Endometrium (tissue), 2 donors: ENCODE measurements around the gene LDB2.
"Not testable (repeated sequence)": the region's sequence is repeated elsewhere in the genome, so short reads cannot be mapped to it uniquely, and the experiment has no call there.

Source experiments
- FAIRE-seq: peaks from 2 replicates; lab custom pipeline; 2012; peaks lifted over from hg19 to GRCh38; lab: Jason Lieb, UNC
- donor health status: control.
- donor health status: control.

The LDB2 gene

GRCh38 chr4:16596267-16596666, 302.2 kb downstream of the LDB2 start:
- no peak for FAIRE-seq

- no peak for FAIRE-seq
Observed at GRCh38 chr4:16594128-16594527, 304.3 kb downstream of the LDB2 start.

- FAIRE-seq: no peak
Observed at GRCh38 chr4:16593386-16593785, 305.1 kb downstream of the LDB2 start.

- no peak for FAIRE-seq
Observed at GRCh38 chr4:16591272-16591826, 307.1 kb downstream of the LDB2 start.

GRCh38 chr4:16590797-16591196, 307.6 kb downstream of the LDB2 start:
- FAIRE-seq: no peak

- FAIRE-seq: no peak
Observed at GRCh38 chr4:16588651-16589050, 309.8 kb downstream of the LDB2 start.

GRCh38 chr4:16588149-16588548, 310.3 kb downstream of the LDB2 start:
- peak; percentile 99 for FAIRE-seq

GRCh38 chr4:16585053-16585452, 313.4 kb downstream of the LDB2 start:
- FAIRE-seq: no peak

- no peak for FAIRE-seq
Observed at GRCh38 chr4:16583764-16584163, 314.7 kb downstream of the LDB2 start.

GRCh38 chr4:16582526-16582925, 315.9 kb downstream of the LDB2 start:
- no peak for FAIRE-seq

GRCh38 chr4:16582036-16582435, 316.4 kb downstream of the LDB2 start:
- FAIRE-seq: no peak

GRCh38 chr4:16581117-16581516, 317.3 kb downstream of the LDB2 start:
- no peak for FAIRE-seq

- FAIRE-seq: no peak
Observed at GRCh38 chr4:16580514-16580913, 317.9 kb downstream of the LDB2 start.

- no peak for FAIRE-seq
Observed at GRCh38 chr4:16579866-16580265, 318.6 kb downstream of the LDB2 start.

- no peak for FAIRE-seq
Observed at GRCh38 chr4:16577177-16577576, 321.3 kb downstream of the LDB2 start.

- FAIRE-seq: no peak
Observed at GRCh38 chr4:16574981-16575380, 323.5 kb downstream of the LDB2 start.

GRCh38 chr4:16573739-16574138, 324.7 kb downstream of the LDB2 start:
- FAIRE-seq: peak; percentile 62

GRCh38 chr4:16573206-16573605, 325.2 kb downstream of the LDB2 start:
- FAIRE-seq: no peak

GRCh38 chr4:16572631-16573030, 325.8 kb downstream of the LDB2 start:
- FAIRE-seq: no peak

GRCh38 chr4:16572161-16572560, 326.3 kb downstream of the LDB2 start:
- no peak for FAIRE-seq

GRCh38 chr4:16569790-16570189, 328.7 kb downstream of the LDB2 start:
- no peak for FAIRE-seq

GRCh38 chr4:16557316-16557715, 341.1 kb downstream of the LDB2 start:
- not testable (repeated sequence) for FAIRE-seq

- FAIRE-seq: no peak
Observed at GRCh38 chr4:16555156-16555555, 343.3 kb downstream of the LDB2 start.

- FAIRE-seq: no peak
Observed at GRCh38 chr4:16550531-16550930, 347.9 kb downstream of the LDB2 start.

- no peak for FAIRE-seq
Observed at GRCh38 chr4:16545656-16546055, 352.8 kb downstream of the LDB2 start.
